ENCODE data around the gene PTGDR.

The PTGDR gene

GRCh38 chr14:52266179-52266578, 1.3 kb upstream of the PTGDR start:
- no peak for DNase-seq

- DNase-seq, result no peak
These were observed 716 bp upstream of the PTGDR start for GRCh38 chr14:52266782-52267181.

GRCh38 chr14:52268279-52269061, 972 bp downstream of the PTGDR start:
- DNase-seq, result no peak

- no peak for DNase-seq
These were observed 1.6 kb downstream of the PTGDR start for GRCh38 chr14:52269100-52269499.

- DNase-seq, result no peak
These were observed 2.5 kb downstream of the PTGDR start for GRCh38 chr14:52269982-52270381.

- no peak for DNase-seq
These were observed 4.0 kb downstream of the PTGDR start for GRCh38 chr14:52271538-52271937.

- DNase-seq, result no peak
These were observed 4.9 kb downstream of the PTGDR start for GRCh38 chr14:52272375-52272774.

- DNase-seq, result no peak
These were observed 7.9 kb downstream of the PTGDR start for GRCh38 chr14:52275372-52275771.

- DNase-seq, result no peak
These were observed 10.1 kb downstream of the PTGDR start for GRCh38 chr14:52277552-52277951.

- no peak for DNase-seq
These were observed 11.9 kb downstream of the PTGDR start for GRCh38 chr14:52279408-52279807.

GRCh38 chr14:52283099-52283498, 15.6 kb downstream of the PTGDR start:
- DNase-seq, result no peak

- DNase-seq, result no peak
These were observed 19.5 kb downstream of the PTGDR start for GRCh38 chr14:52286661-52287649.

- no peak for DNase-seq
These were observed 28.9 kb downstream of the PTGDR start for GRCh38 chr14:52296378-52296777.

- no peak for DNase-seq
These were observed 31.3 kb downstream of the PTGDR start for GRCh38 chr14:52298795-52299194.

GRCh38 chr14:52299692-52300278, 32.3 kb downstream of the PTGDR start:
- peak; percentile 48 for DNase-seq

GRCh38 chr14:52303236-52303635, 35.7 kb downstream of the PTGDR start:
- no peak for DNase-seq

GRCh38 chr14:52304248-52304904, 36.9 kb downstream of the PTGDR start:
- DNase-seq, result no peak

GRCh38 chr14:52305014-52305413, 37.5 kb downstream of the PTGDR start:
- no peak for DNase-seq

- DNase-seq, result no peak
These were observed 39.9 kb downstream of the PTGDR start for GRCh38 chr14:52307376-52307775.

- DNase-seq, result no peak
These were observed 40.4 kb downstream of the PTGDR start for GRCh38 chr14:52307905-52308304.

- no peak for DNase-seq
These were observed 43.0 kb downstream of the PTGDR start for GRCh38 chr14:52310541-52310940.

- DNase-seq, result no peak
These were observed 45.4 kb downstream of the PTGDR start for GRCh38 chr14:52312931-52313355.

- DNase-seq, result no peak
These were observed 46.0 kb downstream of the PTGDR start for GRCh38 chr14:52313462-52313861.

Data from NCI-H1436 (cell line).